Aortic smooth muscle cell (primary cell): ENCODE measurements around the gene MBNL2. TPM values are rescaled to one million over a fixed set of nuclear protein-coding genes. Genes with fewer than 3 reads are reported as not detected.

Source experiments
- total RNA-seq: library from RNA; depleted of rRNA; stranded (reverse); fragments of >200 nt; gene quantifications from 2 replicates; pipeline ENCODE4 v1.2.3, GENCODE V29; 2014

Gene MBNL2
- 50.5 and 64.5 TPM in 2 replicates for total RNA-seq

DNA sequence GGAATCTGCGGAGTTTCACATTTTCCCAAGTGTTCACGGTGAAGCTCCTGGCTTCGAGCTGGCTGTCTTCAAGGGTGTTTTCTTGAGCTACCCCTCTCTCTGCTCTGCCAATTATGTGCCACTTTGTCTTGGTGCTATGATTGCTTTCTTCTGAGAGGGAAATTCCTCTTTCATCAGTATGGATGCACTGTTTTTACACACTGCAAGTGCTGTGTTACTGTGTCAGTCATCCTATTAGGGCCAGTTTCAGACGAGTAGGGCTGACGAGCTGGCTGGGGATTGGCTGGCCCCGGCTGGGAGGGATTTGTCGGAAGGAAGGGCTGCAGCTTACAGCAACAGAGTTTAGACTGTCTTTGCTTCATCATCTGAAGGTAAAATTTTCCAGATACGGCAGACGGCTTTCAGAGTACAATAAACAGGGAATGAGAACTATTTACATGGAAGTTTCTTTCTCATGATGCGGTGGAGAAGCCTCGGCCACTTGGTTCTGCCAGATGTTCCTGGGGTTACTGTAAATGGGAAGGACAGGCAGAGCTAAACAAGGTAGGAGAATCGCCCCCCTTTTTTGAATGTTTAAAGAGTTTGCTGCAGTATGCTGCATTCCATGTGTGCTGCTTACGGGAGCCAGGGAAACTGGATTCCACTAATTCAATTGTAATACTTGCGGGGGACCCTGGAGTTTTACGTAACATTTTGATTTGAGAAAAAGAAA is at the start of gene MBNL2:
MBNL2 (plus strand) TSS at position 345 of the 712 bp plus-strand sequence. CDS start 53,903 bp downstream, outside the sequence.

DNA sequence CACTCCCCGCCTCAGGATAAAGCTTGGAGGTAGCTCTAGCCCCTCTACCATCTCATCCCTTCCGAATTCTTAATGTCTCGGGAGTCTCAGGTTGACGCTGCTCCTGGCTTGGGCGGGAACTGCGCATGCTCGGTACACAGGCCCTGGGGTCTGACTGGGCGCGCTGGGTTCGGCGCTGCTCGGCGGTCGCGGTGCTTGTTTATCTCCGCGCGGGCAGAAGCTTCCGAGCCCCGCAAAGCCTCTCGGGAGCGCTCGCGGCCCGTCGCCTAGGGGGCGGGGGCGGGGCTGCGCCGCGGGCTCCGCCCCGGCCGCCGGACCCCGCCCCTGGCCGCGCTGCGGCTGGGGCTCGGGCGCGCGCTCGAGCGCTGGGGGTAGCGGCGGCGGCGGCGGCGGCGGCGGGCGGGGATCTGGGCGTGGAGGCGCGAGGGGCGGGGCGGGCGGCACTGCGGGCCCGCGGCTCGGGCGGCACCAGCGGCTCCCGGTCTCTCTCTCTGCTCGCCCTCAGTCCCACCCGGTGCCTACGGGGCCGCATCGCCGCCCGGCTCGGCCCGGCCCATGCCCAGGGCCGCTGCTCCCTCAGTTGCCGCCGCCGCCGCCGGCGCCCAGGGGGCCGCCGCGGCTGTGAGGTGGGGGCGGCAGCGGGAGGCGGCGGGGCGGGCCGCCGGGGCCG is 211.7 kb downstream of the MBNL2 start, which contains the start of gene RAP2A:
RAP2A (plus strand) TSS at position 443 of the 670 bp plus-strand sequence. CDS start 302 bp downstream, outside the sequence.

Other genes starting within 250 kb of the MBNL2 start
- not detected in 2 replicates for gene OXGR1, start 227.9 kb upstream of the MBNL2 start, total RNA-seq
- 21.3 and 22.3 TPM in 2 replicates for gene RAP2A, start 211.8 kb downstream of the MBNL2 start, total RNA-seq